Measurements from ENCODE around the gene GPAM.
A peak's percentile ranks its signal among the peaks of the same experiment; 100 is the strongest.
"Not testable (repeated sequence)": the region's sequence is repeated elsewhere in the genome, so short reads cannot be mapped to it uniquely, and the experiment has no call there.

The GPAM gene

GRCh38 chr10:112183329-112184051, at the start of gene GPAM:
Gene GPAM, minus strand, starts transcription at chr10:112183765. Its CDS starts 1,981 bp downstream, at chr10:112181784.
- peak; percentile 95 for ATAC-seq

DNA sequence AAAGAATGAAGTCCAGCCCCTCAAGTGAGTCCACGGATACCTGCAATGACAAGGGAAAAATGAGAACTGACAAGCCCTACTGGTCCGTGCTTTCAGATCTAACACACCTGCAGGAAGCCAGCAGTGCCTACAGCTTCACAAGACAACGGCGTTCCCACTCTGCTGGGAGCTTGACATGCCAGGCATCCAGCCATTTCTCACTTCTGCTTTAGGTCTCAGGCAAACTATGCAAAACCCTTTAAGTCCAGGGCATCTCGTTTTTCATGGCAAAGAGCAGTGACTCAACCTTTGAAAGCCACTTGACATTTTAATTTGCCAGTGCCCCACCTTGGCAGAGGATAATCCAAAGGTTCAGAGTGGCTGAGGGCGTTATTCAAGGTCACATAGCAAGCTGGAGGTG, 49.1 kb upstream of the GPAM start:
- no peak for ATAC-seq

DNA sequence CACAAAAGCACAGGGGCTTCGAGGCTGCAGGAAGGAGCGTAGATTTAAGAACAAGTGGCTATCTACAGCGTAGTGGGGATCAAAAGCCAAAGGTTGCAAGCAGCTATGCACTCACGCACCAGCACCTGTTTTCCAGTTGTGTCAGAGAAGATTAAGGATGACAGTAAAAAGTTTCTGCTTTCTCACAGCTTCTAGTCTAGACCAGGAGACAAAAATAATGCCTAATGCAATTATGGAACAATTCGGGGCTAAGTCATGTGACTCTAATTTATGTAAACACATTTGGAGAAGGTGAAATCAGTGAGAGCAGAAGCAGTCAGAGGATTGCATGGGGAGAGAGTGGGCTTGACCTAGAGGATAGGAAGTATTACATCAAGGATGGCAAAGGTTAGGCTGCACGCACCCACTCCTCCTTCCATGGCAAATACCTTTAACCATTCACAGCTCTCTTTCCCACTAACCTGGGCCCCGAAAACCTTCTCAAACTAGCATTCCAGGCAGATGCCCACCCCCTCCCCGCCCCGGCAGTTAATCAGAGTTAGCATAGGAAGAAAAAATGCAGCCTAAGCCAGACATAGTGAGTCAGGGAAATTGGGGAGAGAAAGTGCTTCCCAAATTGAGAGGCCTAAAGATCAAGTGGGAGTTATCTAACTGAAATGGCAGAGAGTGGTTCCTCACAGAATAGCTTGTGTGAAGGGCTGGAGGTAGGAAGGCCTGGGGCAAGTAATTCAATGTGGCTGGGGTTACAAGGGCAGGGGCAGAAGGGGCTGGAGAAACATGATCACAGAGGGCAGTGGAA, 48.2 kb upstream of the GPAM start:
- no peak for ATAC-seq

DNA sequence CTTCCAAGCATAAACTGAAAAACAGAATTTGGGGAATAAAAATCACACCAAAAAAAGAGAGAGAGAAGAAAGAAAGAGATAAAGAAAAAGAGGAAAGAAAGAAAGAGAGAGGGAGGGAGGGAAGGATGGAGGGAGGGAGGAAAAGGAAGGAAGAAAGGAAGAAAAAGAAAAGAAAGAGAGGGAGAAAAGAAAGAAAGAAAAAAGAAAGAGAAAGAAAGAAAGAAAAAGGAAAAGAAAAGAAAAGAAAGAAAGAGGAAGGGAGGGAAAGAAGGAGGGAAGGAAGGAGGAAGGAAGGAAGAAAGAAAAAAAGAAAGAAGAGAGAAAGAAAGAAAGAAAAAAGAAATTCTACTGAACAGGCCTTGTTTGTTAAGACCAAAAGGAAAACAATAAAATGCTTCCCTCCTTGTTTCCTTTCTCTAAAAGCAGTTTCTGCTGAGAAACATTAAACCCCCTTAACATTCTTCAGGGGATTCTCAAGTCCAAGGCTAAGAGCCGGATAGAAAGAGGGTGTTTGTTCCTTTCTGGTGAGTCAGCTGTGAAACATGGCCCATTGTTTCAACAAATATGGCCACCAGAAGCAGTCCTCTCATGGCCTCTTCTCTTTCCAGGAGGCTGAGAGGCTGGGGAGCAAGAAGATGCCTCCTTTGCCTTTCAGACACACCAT, 46.9 kb upstream of the GPAM start:
- ATAC-seq: no peak

GRCh38 chr10:112229901-112230300, 46.3 kb upstream of the GPAM start:
- no peak for ATAC-seq

- ATAC-seq: no peak
Observed at GRCh38 chr10:112229096-112229495, 45.5 kb upstream of the GPAM start.

DNA sequence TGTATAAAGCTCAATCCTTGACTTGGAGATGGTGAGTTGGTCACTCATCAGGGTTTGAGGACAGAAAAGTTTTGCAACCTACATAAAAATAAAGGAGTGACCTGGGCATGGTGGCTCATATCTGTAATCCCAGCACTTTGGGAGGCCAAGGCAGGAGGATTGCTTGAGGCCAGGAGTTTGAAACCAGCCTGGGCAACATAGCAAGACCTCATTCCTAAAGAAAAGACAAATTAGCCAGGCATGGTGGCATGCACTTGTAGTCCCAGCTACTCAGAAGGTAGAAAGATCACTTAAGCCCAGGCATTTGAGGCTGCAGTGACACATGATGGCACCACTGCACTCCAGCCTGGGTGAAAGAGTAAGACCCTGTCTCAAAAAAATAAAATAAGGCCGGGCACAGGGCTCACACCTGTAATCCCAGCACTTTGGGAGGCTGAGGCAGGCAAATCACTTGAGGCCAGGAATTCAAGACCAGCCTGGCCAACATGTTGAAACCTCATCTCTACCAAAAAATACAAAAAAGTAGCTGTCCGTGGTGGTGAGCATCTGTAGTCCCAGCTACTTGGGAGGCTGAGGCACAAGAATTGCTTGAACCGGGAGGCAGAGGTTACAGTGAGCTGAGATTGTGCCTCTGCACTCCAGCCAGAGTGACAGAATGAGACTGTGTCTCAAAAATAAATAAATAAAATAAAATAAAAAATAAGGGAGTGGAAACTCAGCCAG, 45.0 kb upstream of the GPAM start:
- not testable (repeated sequence) for ATAC-seq

DNA sequence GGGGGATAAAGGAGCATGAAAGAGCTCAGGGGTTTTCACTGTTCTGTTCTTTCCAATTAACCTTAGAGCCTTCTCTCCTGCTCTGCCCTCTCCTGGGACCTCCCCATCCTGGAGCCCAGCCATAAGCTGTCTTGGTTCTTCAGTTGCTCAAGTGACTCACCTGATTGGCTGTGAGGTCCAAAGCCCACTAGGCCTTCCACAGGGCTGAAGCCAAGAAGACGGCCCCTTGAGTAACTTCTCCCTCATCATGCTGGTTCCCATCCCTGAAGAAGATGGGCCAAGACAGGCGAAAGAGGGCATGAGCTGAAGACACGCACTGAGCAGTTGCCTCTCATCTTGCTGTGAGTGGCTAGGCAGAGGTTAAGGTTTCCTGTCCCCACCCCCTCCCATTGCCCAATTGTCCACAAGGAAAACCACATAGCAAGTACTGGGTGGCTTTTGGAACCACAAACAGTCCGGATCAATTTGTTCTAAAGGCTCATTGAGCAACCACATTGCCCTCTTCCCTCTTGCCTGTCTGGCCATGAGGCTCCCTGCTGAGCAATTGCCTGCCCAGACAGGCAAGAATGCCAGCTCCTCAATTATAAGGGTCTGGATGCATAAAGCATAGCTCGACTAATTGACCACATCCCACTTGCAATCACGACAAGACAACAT, 43.9 kb upstream of the GPAM start:
- no peak for ATAC-seq

DNA sequence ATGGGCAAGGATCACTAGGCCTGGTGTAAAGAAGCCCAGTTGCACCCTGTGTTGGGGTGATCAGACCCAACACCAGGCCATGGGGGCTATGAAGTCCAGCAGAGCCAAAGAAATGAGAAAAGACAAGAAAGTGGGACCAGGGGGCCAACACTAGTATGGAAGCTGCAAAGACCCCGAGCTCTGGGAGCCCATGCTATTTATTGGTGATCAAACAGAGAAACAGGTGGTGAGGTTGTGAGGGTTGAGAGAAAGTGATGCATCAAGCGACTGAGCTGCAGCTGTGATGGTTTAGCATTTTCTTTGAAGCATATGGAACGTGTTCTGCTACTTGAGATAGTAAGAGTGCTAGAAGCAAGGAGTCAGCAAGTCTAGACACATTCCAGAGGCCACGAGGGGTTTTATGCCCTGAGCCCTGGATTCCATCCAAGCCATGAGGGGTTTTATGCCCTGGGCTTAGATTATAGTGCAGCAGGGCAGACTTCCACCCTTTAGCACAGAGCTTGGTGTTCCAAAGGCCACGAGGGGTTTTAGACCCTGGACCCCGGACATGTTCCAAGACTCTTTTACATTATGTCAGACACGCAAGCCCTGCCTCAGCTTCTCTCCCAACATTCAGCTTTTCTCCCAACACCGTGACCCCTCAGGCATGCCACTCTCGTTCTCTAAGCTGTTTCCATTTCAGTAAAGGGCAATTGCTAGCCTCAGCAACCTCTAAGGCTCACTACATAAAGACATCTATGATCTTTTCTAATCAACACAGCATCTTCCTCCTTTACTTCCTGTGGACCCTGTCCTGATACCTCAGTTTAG, 43.1 kb upstream of the GPAM start:
- no peak for ATAC-seq

- ATAC-seq: no peak
Observed at GRCh38 chr10:112225771-112226438, 42.3 kb upstream of the GPAM start.

GRCh38 chr10:112224933-112225529, 41.5 kb upstream of the GPAM start:
- ATAC-seq: no peak

GRCh38 chr10:112223725-112224124, 40.2 kb upstream of the GPAM start:
- no peak for ATAC-seq

- ATAC-seq: no peak
Observed at GRCh38 chr10:112222799-112223198, 39.2 kb upstream of the GPAM start.

- ATAC-seq: no peak
Observed at GRCh38 chr10:112221545-112221944, 38.0 kb upstream of the GPAM start.

- no peak for ATAC-seq
Observed at GRCh38 chr10:112218960-112219359, 35.4 kb upstream of the GPAM start.

GRCh38 chr10:112218036-112218390, 34.4 kb upstream of the GPAM start:
- no peak for ATAC-seq

DNA sequence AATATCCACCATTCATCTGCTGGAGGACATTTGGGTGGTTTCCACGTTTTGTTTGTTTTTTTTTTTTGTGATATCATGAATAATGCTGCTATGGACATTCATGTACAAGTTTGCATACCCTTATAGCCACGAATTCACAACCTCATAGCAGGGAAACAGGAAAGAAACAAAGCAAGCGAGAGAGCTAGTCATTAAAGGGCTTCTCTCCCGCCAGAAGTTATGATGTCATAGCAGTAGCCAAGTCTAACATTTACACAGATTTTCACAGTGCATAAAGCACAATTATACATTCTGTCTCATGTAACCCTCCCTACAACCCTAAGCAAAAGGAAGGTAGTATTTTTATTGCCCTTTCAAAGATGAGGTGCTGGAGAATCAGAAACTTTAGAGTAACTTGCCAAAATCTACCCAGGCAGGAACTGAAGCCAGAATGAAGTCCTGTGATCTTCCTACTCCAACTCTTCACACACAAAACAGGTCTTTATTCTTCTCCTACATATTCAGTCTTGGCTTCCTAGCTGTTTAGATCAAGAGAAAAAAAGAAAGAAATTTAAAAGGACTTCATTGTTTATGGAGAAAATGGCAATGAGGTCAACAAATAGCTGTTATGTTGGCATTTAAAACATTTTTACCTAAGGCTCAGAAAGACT, 33.9 kb upstream of the GPAM start:
- ATAC-seq: no peak

- ATAC-seq: no peak
Observed at GRCh38 chr10:112216966-112217365, 33.4 kb upstream of the GPAM start.

- no peak for ATAC-seq
Observed at GRCh38 chr10:112216151-112216550, 32.6 kb upstream of the GPAM start.

DNA sequence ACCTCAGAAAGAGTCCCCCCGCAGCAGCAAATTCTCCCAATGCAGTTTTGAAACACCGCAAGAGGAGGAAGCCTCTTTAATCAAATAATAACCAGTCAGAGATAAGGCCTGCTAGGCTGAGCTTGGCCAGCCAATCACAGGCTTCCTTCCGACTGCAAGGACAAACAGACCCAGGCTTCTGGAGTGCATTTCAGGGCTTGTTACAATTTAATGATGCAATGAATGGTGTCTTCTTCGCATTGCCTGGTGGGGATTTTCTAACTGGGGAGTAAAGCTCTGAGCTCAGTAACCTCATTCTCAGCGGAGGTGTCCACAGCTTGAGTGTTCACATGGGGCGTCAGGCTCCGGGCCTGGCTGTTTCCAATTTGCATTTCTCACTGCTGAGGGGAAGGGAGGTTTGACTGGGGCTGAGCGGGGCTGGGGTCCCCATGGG, 31.8 kb upstream of the GPAM start:
- ATAC-seq: no peak

Data from activated CD4-positive, CD25-positive, alpha-beta regulatory T cell treated with anti-CD3 and anti-CD28 coated beads, Interleukin-2, amount 50 U/mL, for 24 hours (primary cell).